ENCODE data around the gene LINC01488. TPM values are rescaled to one million over a fixed set of nuclear protein-coding genes. Genes with fewer than 3 reads are reported as not detected.
A peak's percentile ranks its signal among the peaks of the same experiment; 100 is the strongest.

LINC01488 gene
- total and polyA plus RNA-seq, 2 of the 13 experiments (the other 11 are each of a cell fraction or from before 2014, with no cell fraction given), result 0.26 to 0.58 TPM

GRCh38 chr11:69442807-69443137 lies 38.7 kb upstream of the LINC01488 start (continued):
- TF ChIP-seq ISX (CRISPR knock-in tag; conservative IDR thresholded peaks at IDR 0.05) (no peak), ZNF235 (CRISPR knock-in tag; IDR thresholded peaks at IDR 0.05; ENCODE audit: borderline replicate concordance) (no peak), MED8 (CRISPR knock-in tag; IDR thresholded peaks at IDR 0.05; ENCODE audit: insufficient replicate concordance) (no peak), FOXP4 (CRISPR knock-in tag; IDR thresholded peaks at IDR 0.05) (peak; percentile 95), PAXIP1 (CRISPR knock-in tag; conservative IDR thresholded peaks at IDR 0.05) (peak; percentile 91), AHDC1 (CRISPR knock-in tag; IDR thresholded peaks at IDR 0.05; ENCODE audit: borderline replicate concordance) (peak; percentile 61; the same call in 1 of the 2 replicates), SKIL (CRISPR knock-in tag; IDR thresholded peaks at IDR 0.05; ENCODE audit: borderline replicate concordance) (peak; percentile 86), ZNF317 (CRISPR knock-in tag; IDR thresholded peaks at IDR 0.05) (peak; percentile 51; the same call in 1 of the 2 replicates), ZBTB38 (CRISPR knock-in tag; IDR thresholded peaks at IDR 0.05) (no peak; the same call in 1 of the 2 replicates), ARNTL (CRISPR knock-in tag; IDR thresholded peaks at IDR 0.05) (peak; percentile 99), ZNF639 (CRISPR knock-in tag; conservative IDR thresholded peaks at IDR 0.05) (peak; percentile 61; the same call in 1 of the 2 replicates), TEAD3 (CRISPR knock-in tag; optimal IDR thresholded peaks at IDR 0.05; ENCODE audit: borderline replicate concordance) (peak; percentile 78), CCAR2 (optimal IDR thresholded peaks at IDR 0.05; ENCODE audit: low read depth, low read length) (no peak), MTA1 (CRISPR knock-in tag; IDR thresholded peaks at IDR 0.05; ENCODE audit: borderline replicate concordance) (no peak), MEIS2 (CRISPR knock-in tag; IDR thresholded peaks at IDR 0.05) (0 out of 2 replicates have a peak, but pooled peaks have one; percentile 67)
